ENCODE data around the gene KRTAP12-3.
"Not testable (repeated sequence)": the region's sequence is repeated elsewhere in the genome, so short reads cannot be mapped to it uniquely, and the experiment has no call there.

The KRTAP12-3 gene, protein sequence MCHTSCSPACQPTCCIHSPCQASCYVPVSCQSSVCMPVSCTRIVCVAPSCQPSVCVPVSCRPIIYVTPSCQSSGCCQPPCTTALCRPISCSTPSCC

DNA sequence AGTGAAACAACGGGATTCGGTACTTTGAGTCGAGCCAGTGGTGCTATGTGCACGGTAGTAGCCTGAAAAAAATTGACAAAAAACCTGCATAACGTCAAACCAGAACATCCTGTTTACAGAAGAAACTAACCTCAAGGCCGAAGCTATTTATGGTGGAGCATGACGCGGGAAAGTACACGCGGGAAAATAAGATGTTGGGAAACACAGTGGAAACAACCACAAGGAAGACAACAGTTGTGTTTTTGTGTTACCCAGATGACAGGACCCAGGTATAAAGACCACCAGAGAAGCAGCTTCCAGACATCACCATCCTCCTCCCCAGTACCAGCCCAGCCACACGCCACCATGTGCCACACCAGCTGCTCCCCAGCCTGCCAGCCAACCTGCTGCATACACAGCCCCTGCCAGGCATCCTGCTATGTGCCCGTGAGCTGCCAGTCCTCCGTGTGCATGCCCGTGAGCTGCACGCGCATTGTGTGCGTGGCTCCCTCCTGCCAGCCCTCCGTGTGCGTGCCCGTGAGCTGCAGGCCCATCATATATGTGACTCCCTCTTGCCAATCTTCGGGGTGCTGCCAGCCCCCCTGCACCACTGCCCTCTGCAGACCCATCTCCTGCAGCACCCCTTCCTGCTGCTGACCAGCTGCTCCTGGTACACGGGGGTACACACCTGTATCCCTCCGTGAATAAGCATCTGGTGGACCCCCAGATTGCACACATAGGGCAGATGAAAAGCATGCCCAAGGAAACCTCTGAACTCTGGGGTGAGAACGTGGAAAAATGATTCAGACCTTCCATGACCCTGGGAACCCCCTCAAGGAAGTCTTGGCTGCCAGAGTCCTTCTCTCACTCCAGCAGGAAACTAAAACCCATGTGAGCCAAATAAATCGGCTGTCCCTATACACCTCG lies at the start of gene KRTAP12-3:
TSS of gene KRTAP12-3 (plus strand) at position 298 of the 906 bp plus-strand sequence. CDS start at position 346, 48 bp downstream.
- no peaks in the 10 kb centered on the region for H3K27me3 ChIP-seq (ENCODE audit: insufficient read depth, low read length, poor library complexity)
- no peak within 1 kb of the TSS; the same call in 1 of the 2 replicates for H3K4me2 ChIP-seq (ENCODE audit: insufficient read depth, low read length)
- H3K27ac ChIP-seq (ENCODE audit: low read length), result no peak within 1 kb of the TSS
- H3K79me2 ChIP-seq (ENCODE audit: insufficient read depth, low read length), result no peaks in the 10 kb centered on the region
- DNase-seq (peak; percentile 20), ATAC-seq (ENCODE audit: insufficient read depth, low read depth) (peak; percentile 63)
- no peaks in the 10 kb centered on the region for H3K36me3 ChIP-seq (ENCODE audit: insufficient read depth, low read length)
- no peaks in the 10 kb centered on the region for H4K20me1 ChIP-seq (ENCODE audit: insufficient read depth, low read length)
- TF ChIP-seq EZH2 (IDR thresholded peaks at IDR 0.05; ENCODE audit: borderline replicate concordance, low read depth, low read length, severe bottlenecking), result no peak
- TF ChIP-seq, protein P1, sequence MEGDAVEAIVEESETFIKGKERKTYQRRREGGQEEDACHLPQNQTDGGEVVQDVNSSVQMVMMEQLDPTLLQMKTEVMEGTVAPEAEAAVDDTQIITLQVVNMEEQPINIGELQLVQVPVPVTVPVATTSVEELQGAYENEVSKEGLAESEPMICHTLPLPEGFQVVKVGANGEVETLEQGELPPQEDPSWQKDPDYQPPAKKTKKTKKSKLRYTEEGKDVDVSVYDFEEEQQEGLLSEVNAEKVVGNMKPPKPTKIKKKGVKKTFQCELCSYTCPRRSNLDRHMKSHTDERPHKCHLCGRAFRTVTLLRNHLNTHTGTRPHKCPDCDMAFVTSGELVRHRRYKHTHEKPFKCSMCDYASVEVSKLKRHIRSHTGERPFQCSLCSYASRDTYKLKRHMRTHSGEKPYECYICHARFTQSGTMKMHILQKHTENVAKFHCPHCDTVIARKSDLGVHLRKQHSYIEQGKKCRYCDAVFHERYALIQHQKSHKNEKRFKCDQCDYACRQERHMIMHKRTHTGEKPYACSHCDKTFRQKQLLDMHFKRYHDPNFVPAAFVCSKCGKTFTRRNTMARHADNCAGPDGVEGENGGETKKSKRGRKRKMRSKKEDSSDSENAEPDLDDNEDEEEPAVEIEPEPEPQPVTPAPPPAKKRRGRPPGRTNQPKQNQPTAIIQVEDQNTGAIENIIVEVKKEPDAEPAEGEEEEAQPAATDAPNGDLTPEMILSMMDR (IDR thresholded peaks at IDR 0.05; ENCODE audit: borderline replicate concordance, extremely low read depth, low read length, poor library complexity, severe bottlenecking), result no peak
- no peak within 1 kb of the TSS for H3K4me3 ChIP-seq (ENCODE audit: low read depth in 1 of 2, low read length in 2 of 2)
- H3K4me1 ChIP-seq (ENCODE audit: insufficient read depth, low read length), result peaks cover 24% of the 10 kb centered on the region
- no peak within 1 kb of the TSS for H3K9ac ChIP-seq (ENCODE audit: low read depth, low read length)
- H2AFZ ChIP-seq (ENCODE audit: low read depth, low read length), result no peak within 1 kb of the TSS
- peaks cover 4% of the 10 kb centered on the region for H3K9me3 ChIP-seq (ENCODE audit: insufficient read depth, low read length, severe bottlenecking)

DNA sequence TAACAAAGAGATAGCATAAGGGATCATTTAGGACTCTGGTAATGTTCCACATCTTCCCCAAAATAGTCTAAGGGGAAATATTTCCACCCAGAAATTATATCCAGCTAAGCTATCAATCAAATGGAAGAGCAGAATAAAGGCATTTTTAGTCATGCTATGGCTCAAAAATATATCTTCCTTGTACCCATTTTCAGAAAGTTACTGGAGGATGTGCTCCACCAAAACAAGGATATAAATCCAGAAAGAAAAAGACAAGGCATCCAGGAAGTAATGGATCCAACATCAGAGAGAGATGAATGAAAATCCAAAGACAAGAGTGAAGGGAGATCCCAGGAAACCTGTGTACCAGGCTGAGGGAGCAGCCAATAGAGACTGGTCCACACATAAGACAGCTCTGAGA lies 48.5 kb upstream of the KRTAP12-3 start:
- DNase-seq, result no peak
- Histone ChIP-seq H3K36me3 (ENCODE audit: insufficient read depth, low read length) (no peaks in the 10 kb centered on the region), H3K27me3 (ENCODE audit: insufficient read depth, low read length, poor library complexity) (no peaks in the 10 kb centered on the region), H3K4me2 (ENCODE audit: insufficient read depth, low read length) (no peak overlapping the region), H2AFZ (ENCODE audit: low read depth, low read length) (no peak overlapping the region), H3K27ac (ENCODE audit: low read length) (no peak overlapping the region), H3K79me2 (ENCODE audit: insufficient read depth, low read length) (no peaks in the 10 kb centered on the region), H3K9me3 (ENCODE audit: insufficient read depth, low read length, severe bottlenecking) (peaks cover 18% of the 10 kb centered on the region), H3K4me1 (ENCODE audit: insufficient read depth, low read length) (no peaks in the 10 kb centered on the region), H3K9ac (ENCODE audit: low read depth, low read length) (no peak overlapping the region), H3K4me3 (ENCODE audit: low read depth in 1 of 2, low read length in 2 of 2) (no peak overlapping the region), H4K20me1 (ENCODE audit: insufficient read depth, low read length) (no peaks in the 10 kb centered on the region)
- no peak for TF ChIP-seq EZH2 (IDR thresholded peaks at IDR 0.05; ENCODE audit: borderline replicate concordance, low read depth, low read length, severe bottlenecking)
- TF ChIP-seq, protein P1 (IDR thresholded peaks at IDR 0.05; ENCODE audit: borderline replicate concordance, extremely low read depth, low read length, poor library complexity, severe bottlenecking), result no peak
- ATAC-seq (ENCODE audit: insufficient read depth, low read depth), result no peak

DNA sequence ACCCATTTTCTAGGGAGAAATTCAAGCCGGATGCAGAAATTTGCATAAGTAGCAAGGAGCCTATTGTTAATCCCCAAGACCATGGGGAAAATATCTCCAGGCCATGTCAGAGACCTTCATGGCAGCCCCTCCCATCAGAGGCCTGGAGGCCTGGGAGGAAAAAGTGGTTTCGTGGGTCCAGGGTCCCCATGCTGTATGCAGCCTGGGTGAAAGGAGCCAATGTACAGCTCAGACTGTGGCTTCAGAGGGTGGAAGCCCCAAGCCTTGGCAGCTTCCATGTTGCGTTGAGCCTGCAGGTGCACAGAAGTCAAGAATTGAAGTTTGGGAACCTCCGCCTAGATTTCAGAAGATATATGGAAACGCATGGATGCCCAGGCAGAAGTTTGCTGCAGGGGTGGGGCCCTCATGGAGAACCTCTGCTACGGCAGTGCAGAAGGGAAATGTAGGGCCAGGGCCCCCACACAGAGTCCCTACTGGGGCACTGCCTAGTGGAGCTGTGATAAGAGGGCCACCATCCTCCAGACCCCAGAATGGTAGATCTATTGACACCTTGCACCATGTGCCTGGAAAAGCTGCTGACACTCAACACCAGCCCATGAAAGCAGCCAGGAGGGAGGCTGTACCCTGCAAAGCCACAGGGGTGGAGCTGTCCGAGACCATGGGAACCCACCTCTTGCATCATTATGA lies 47.4 kb upstream of the KRTAP12-3 start:
- not testable (repeated sequence) for H2AFZ ChIP-seq (ENCODE audit: low read depth, low read length); ATAC-seq (ENCODE audit: insufficient read depth, low read depth); H3K4me1 ChIP-seq (ENCODE audit: insufficient read depth, low read length); H3K27me3 ChIP-seq (ENCODE audit: insufficient read depth, low read length, poor library complexity); H4K20me1 ChIP-seq (ENCODE audit: insufficient read depth, low read length); H3K36me3 ChIP-seq (ENCODE audit: insufficient read depth, low read length); H3K4me2 ChIP-seq (ENCODE audit: insufficient read depth, low read length); H3K79me2 ChIP-seq (ENCODE audit: insufficient read depth, low read length); H3K4me3 ChIP-seq (ENCODE audit: low read depth in 1 of 2, low read length in 2 of 2); H3K9ac ChIP-seq (ENCODE audit: low read depth, low read length); DNase-seq; H3K27ac ChIP-seq (ENCODE audit: low read length)
- peaks cover 19% of the 10 kb centered on the region for H3K9me3 ChIP-seq (ENCODE audit: insufficient read depth, low read length, severe bottlenecking)

DNA sequence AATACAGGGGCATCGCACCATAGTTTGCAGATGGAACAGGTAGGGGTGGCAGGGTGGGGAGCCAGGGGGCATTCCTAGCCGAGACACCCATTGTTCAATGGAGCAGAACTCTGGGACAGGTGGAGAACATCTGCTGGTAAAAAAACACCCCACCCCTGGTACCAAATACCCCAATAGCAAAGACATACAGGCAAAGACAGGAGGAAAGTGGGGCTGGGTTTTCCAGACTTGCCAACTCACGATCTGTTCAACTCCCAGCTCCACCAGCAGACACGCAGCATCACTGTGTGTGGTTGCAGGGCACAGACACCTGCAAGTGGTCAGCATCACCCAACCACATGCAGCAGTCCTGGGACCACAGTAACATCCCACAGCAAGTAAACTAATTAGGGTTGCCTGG lies 46.2 kb upstream of the KRTAP12-3 start:
- no peak for TF ChIP-seq EZH2 (IDR thresholded peaks at IDR 0.05; ENCODE audit: borderline replicate concordance, low read depth, low read length, severe bottlenecking)
- TF ChIP-seq, protein P1 (IDR thresholded peaks at IDR 0.05; ENCODE audit: borderline replicate concordance, extremely low read depth, low read length, poor library complexity, severe bottlenecking), result no peak
- Histone ChIP-seq H3K9ac (ENCODE audit: low read depth, low read length) (no peak overlapping the region), H4K20me1 (ENCODE audit: insufficient read depth, low read length) (no peaks in the 10 kb centered on the region), H3K27me3 (ENCODE audit: insufficient read depth, low read length, poor library complexity) (no peaks in the 10 kb centered on the region), H3K36me3 (ENCODE audit: insufficient read depth, low read length) (no peaks in the 10 kb centered on the region), H3K9me3 (ENCODE audit: insufficient read depth, low read length, severe bottlenecking) (peaks cover 21% of the 10 kb centered on the region), H3K4me3 (ENCODE audit: low read depth in 1 of 2, low read length in 2 of 2) (no peak overlapping the region), H3K79me2 (ENCODE audit: insufficient read depth, low read length) (no peaks in the 10 kb centered on the region), H3K4me2 (ENCODE audit: insufficient read depth, low read length) (no peak overlapping the region), H3K4me1 (ENCODE audit: insufficient read depth, low read length) (no peaks in the 10 kb centered on the region), H3K27ac (ENCODE audit: low read length) (no peak overlapping the region), H2AFZ (ENCODE audit: low read depth, low read length) (no peak overlapping the region)
- DNase-seq, result no peak
- ATAC-seq (ENCODE audit: insufficient read depth, low read depth), result no peak

Data from DND-41 (cell line).